ENCODE results near the gene ITPR2. TPM values are rescaled to one million over a fixed set of nuclear protein-coding genes. Genes with fewer than 3 reads are reported as not detected.
A peak's percentile ranks its signal among the peaks of the same experiment; 100 is the strongest.

The ITPR2 gene
- polyA plus RNA-seq, 1 of the 3 experiments (the other 2 are of a cell fraction) = 2.3 TPM

- no peak overlapping the region for H2AFZ ChIP-seq (ENCODE audit: low read depth)
- H3K27ac ChIP-seq (ENCODE audit: low read depth in 2 of 2, low read length in 1 of 2) = peak overlapping the region in 1 of 2 experiments; percentile 22; a peak in 1 of 4 replicates
- no peak overlapping the region for H3K4me2 ChIP-seq
- no peak for DNase-seq
- H4K20me1 ChIP-seq (ENCODE audit: insufficient read depth) = no peaks in the 10 kb centered on the region
- H3K9ac ChIP-seq = no peak overlapping the region
- ChIA-PET POLR2A (no interaction called here), CTCF (interaction anchor here (1.0 to 8.6 kb wide), 10 partner anchors 9 to 162 kb away, joined by 4 to 70 read pairs (median 5); partner anchors contain the start of gene ITPR2)
- H3F3A ChIP-seq (replicated peaks; ENCODE audit: insufficient read depth) = no peaks in the 10 kb centered on the region
- no peaks in the 10 kb centered on the region for H3K9me2 ChIP-seq
- peaks cover 4 to 12% of the 10 kb centered on the region in 2 experiments; a peak in 3 of 4 replicates for H3K4me1 ChIP-seq (ENCODE audit: control insufficient read depth in 1 of 2, insufficient read depth in 2 of 2, low read depth in 1 of 2, low read length in 1 of 2)
- no peaks in the 10 kb centered on the region for H3K27me3 ChIP-seq (ENCODE audit: insufficient read depth)
- no peaks in the 10 kb centered on the region for H3K36me3 ChIP-seq (replicated peaks in 1 of 2; ENCODE audit: control insufficient read depth in 1 of 2, insufficient read depth in 2 of 2, low read length in 1 of 2)
- no peak for TF ChIP-seq GATA2 (CRISPR knock-in tag; IDR thresholded peaks at IDR 0.05)
- no peak for TF ChIP-seq NRF1 (IDR thresholded peaks at IDR 0.05; ENCODE audit: low read depth, low read length)
- TF ChIP-seq CHD2 (IDR thresholded peaks at IDR 0.05; ENCODE audit: low read length, partially characterized antibody) = no peak
- TF ChIP-seq PBX3 (IDR thresholded peaks at IDR 0.05) = no peak
- TF ChIP-seq FOXJ3 (CRISPR knock-in tag; IDR thresholded peaks at IDR 0.05) = no peak
- no peak for TF ChIP-seq TEAD4 (IDR thresholded peaks at IDR 0.05; ENCODE audit: borderline replicate concordance, insufficient read depth)
- TF ChIP-seq RFX5 (IDR thresholded peaks at IDR 0.05; ENCODE audit: low read length) = no peak
- no peak for TF ChIP-seq GABPA (IDR thresholded peaks at IDR 0.05; ENCODE audit: low read depth)
- no peak for TF ChIP-seq RAD21 (IDR thresholded peaks at IDR 0.05; ENCODE audit: low read length)
- WGBS (ENCODE audit: low lambda C conversion rate) = 7% methylated on average over 2 of the region's 2 CpGs
- no peaks in the 10 kb centered on the region for H3K9me3 ChIP-seq
- no peak overlapping the region; a peak in 1 of 4 replicates for H3K4me3 ChIP-seq (ENCODE audit: low read depth in 2 of 2, low read length in 1 of 2)
- H3K79me2 ChIP-seq (ENCODE audit: insufficient read depth) = no peaks in the 10 kb centered on the region
Observed at GRCh38 chr12:26854031-26854390, 21.0 kb upstream of the ITPR2 start.

GRCh38 chr12:26853303-26854030, 20.5 kb upstream of the ITPR2 start:
- peak; percentile 63 for DNase-seq
- H3K27me3 ChIP-seq (ENCODE audit: insufficient read depth) = no peaks in the 10 kb centered on the region
- CTCF ChIA-PET = interaction anchor here (0.6 to 8.6 kb wide), 7 partner anchors 10 to 162 kb away, joined by 3 to 70 read pairs (median 5); partner anchors contain the start of gene ITPR2
- POLR2A ChIA-PET = no interaction called here
- 56% methylated on average over 12 of the region's 12 CpGs for WGBS (ENCODE audit: low lambda C conversion rate)
- no peaks in the 10 kb centered on the region for H4K20me1 ChIP-seq (ENCODE audit: insufficient read depth)
- no peaks in the 10 kb centered on the region for H3K79me2 ChIP-seq (ENCODE audit: insufficient read depth)
- H2AFZ ChIP-seq (ENCODE audit: low read depth) = peak overlapping the region; percentile 62; the same call in 1 of the 2 replicates
- no peak overlapping the region for H3K4me2 ChIP-seq
- no peaks in the 10 kb centered on the region for H3K9me2 ChIP-seq
- H3K9ac ChIP-seq = no peak overlapping the region
- H3K27ac ChIP-seq (ENCODE audit: low read depth in 2 of 2, low read length in 1 of 2) = peak overlapping the region in 1 of 2 experiments; percentile 30; a peak in 1 of 4 replicates
- no peaks in the 10 kb centered on the region for H3K36me3 ChIP-seq (replicated peaks in 1 of 2; ENCODE audit: control insufficient read depth in 1 of 2, insufficient read depth in 2 of 2, low read length in 1 of 2)
- no peak overlapping the region; a peak in 1 of 4 replicates for H3K4me3 ChIP-seq (ENCODE audit: low read depth in 2 of 2, low read length in 1 of 2)
- no peaks in the 10 kb centered on the region for H3K9me3 ChIP-seq
- H3F3A ChIP-seq (replicated peaks; ENCODE audit: insufficient read depth) = no peaks in the 10 kb centered on the region
- no peak for TF ChIP-seq RFX5 (IDR thresholded peaks at IDR 0.05; ENCODE audit: low read length)
- TF ChIP-seq SIN3A (IDR thresholded peaks at IDR 0.05; ENCODE audit: borderline replicate concordance, low read depth, low read length) = no peak
- no peak for TF ChIP-seq NFIC (IDR thresholded peaks at IDR 0.05; ENCODE audit: borderline replicate concordance)
- TF ChIP-seq PBX3 (IDR thresholded peaks at IDR 0.05) = no peak
- TF ChIP-seq USF2 (IDR thresholded peaks at IDR 0.05; ENCODE audit: borderline replicate concordance, low read depth, low read length) = no peak
- TF ChIP-seq RXRA (IDR thresholded peaks at IDR 0.05; ENCODE audit: borderline replicate concordance, low read depth) = no peak
- TF ChIP-seq FOXJ3 (CRISPR knock-in tag; IDR thresholded peaks at IDR 0.05) = no peak
- no peak for TF ChIP-seq IRF3 (IDR thresholded peaks at IDR 0.05; ENCODE audit: low read depth, low read length)
- peak; percentile 91 for TF ChIP-seq CTCF (IDR thresholded peaks at IDR 0.05)
- peak; percentile 90 for TF ChIP-seq RAD21 (IDR thresholded peaks at IDR 0.05; ENCODE audit: low read length)
- TF ChIP-seq SMC3 (IDR thresholded peaks at IDR 0.05; ENCODE audit: low read depth, low read length) = peak; percentile 88
- peaks cover 4 to 12% of the 10 kb centered on the region in 2 experiments; a peak in 3 of 4 replicates for H3K4me1 ChIP-seq (ENCODE audit: control insufficient read depth in 1 of 2, insufficient read depth in 2 of 2, low read depth in 1 of 2, low read length in 1 of 2)
